Fibroblast of lung (primary cell): ENCODE measurements around the gene C7orf33.

Source experiments
- CTCF ChIP-seq, 2 donors: IDR thresholded peaks in 1 of 2; conservative IDR thresholded peaks in 1 of 2; 1 replicate in 1 of 2; 2 replicates in 1 of 2; pipeline ENCODE4 v1.5.1; 2011 to 2012; ENCODE audit warnings: low read length in 2 of 2, control low read depth in 1 of 2, inconsistent platforms in 1 of 2, low read depth in 1 of 2, mild to moderate bottlenecking in 1 of 2
- EZH2 ChIP-seq: IDR thresholded peaks from 2 replicates; pipeline ENCODE4 v1.5.1; 2012; ENCODE audit warnings: low read length, control low read depth, mild to moderate bottlenecking; ENCODE audit errors: missing control alignments

DNA sequence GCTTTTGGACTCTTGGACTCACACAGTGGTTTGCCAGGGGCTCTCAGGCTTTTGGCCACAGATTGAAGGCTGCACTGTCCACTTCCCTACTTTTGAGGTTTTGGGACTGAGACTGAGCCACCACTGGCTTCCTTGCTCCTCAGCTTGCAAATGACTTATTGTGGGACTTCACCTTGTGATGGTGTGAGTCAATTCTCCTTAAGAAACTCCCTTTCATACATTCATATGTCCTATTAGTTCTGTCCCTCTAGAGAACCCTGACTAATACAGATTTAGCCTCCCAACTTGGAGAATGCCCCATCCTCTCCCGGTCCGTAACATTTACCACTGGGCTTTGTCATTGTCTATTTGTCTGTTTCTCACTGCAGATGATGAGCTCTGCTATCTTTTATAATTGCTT lies 55.3 kb downstream of the C7orf33 start:
- TF ChIP-seq CTCF (conservative IDR thresholded peaks at IDR 0.05 in 1 of 2, IDR thresholded peaks at IDR 0.05 in 1 of 2; ENCODE audit: low read depth in 1 of 2, low read length in 2 of 2): no peak
- TF ChIP-seq EZH2: no peak
